HepG2 (cell line): ENCODE results near the gene STIM2. TPM values are rescaled to one million over a fixed set of nuclear protein-coding genes. Genes with fewer than 3 reads are reported as not detected.

Experiments
- HNRNPK ChIP-seq: fragments of 200-400 bp; formaldehyde crosslinking; IDR thresholded peaks from 2 replicates; pipeline ENCODE4 v1.6.1; 2018; ENCODE audit warnings: low read length, low read depth, moderate library complexity, mild to moderate bottlenecking; ENCODE audit not compliant: poor library complexity, severe bottlenecking
- IRF1 ChIP-seq: sonication (generic); formaldehyde crosslinking; IDR thresholded peaks from 2 replicates; pipeline ENCODE4 v1.4.0; 2020; ENCODE audit warnings: low read depth, mild to moderate bottlenecking, missing genetic modification reagents
- KAT2B ChIP-seq: fragments of 150-350 bp; IDR thresholded peaks from 2 replicates; pipeline ENCODE4 v1.6.1; 2014; ENCODE audit warnings: low read depth, low read length, borderline replicate concordance
- SNRNP70 ChIP-seq: fragments of 200-400 bp; formaldehyde crosslinking; IDR thresholded peaks from 2 replicates; pipeline ENCODE4 v1.6.1; 2017; ENCODE audit warnings: mild to moderate bottlenecking, low read depth, low read length, moderate library complexity
- SRSF9 ChIP-seq: fragments of 200-400 bp; formaldehyde crosslinking; IDR thresholded peaks from 2 replicates; pipeline ENCODE4 v1.6.1; 2018; ENCODE audit warnings: borderline replicate concordance, mild to moderate bottlenecking, low read depth, low read length; ENCODE audit not compliant: insufficient read depth, poor library complexity, severe bottlenecking
- TERF1 ChIP-seq: sonication (generic); formaldehyde crosslinking; IDR thresholded peaks from 2 replicates; pipeline ENCODE4 v1.8.0; 2022; ENCODE audit warnings: mild to moderate bottlenecking, missing genetic modification reagents, moderate library complexity
- ZBTB3 ChIP-seq: sonication (generic); formaldehyde crosslinking; IDR thresholded peaks from 2 replicates; pipeline ENCODE4 v1.4.0; 2020; ENCODE audit warnings: low read depth, mild to moderate bottlenecking, moderate library complexity, missing genetic modification reagents, borderline replicate concordance
- ZC3H13 ChIP-seq: sonication (generic); formaldehyde crosslinking; IDR thresholded peaks from 2 replicates; pipeline ENCODE4 v1.8.1; 2023; ENCODE audit warnings: mild to moderate bottlenecking, missing genetic modification reagents, moderate library complexity
- ZFX ChIP-seq: sonication (generic); formaldehyde crosslinking; IDR thresholded peaks from 2 replicates; pipeline ENCODE4 v1.4.0; 2020; ENCODE audit warnings: mild to moderate bottlenecking, low read depth, missing genetic modification reagents, moderate library complexity
- ZNF644 ChIP-seq: IDR thresholded peaks from 2 replicates; pipeline ENCODE4 v1.6.1; 2016; ENCODE audit warnings: low read depth
- ZNF780A ChIP-seq: sonication (generic); formaldehyde crosslinking; IDR thresholded peaks from 2 replicates; pipeline ENCODE4 v1.8.0; 2022; ENCODE audit warnings: mild to moderate bottlenecking, missing genetic modification reagents, moderate library complexity
- polyA plus RNA-seq, 8 experiments: library from polyadenylated mRNA; depleted of rRNA in 3 of 8; stranded (reverse) in 7 of 8; unstranded in 1 of 8; fragments of >200 nt; fragmentation: Illumina TruSeq in 4 of 8; extraction: Trizol in 4 of 8; gene quantifications; 2 replicates each; pipeline versions ENCODE4 v1.2.1 to v1.2.3, GENCODE V29; 2011 to 2016; ENCODE audit warnings: low read depth in 4 of 8, missing spikeins in 1 of 8, mixed read lengths in 1 of 8; ENCODE audit not compliant: insufficient read depth in 1 of 8
- total RNA-seq, 5 experiments: library from RNA; depleted of rRNA; stranded (reverse); fragments of >200 nt; fragmentation: Illumina TruSeq; extraction: Trizol; gene quantifications; 2 replicates each; pipeline ENCODE4 v1.2.3, GENCODE V29; 2016; ENCODE audit warnings: low read depth in 1 of 5
- TF ChIP-seq, protein P1 (sequence below), 2 experiments: sonication (generic) in 1 of 2; formaldehyde crosslinking in 1 of 2; IDR thresholded peaks; 2 replicates each; pipeline versions ENCODE4 v1.5.1 to v1.6.1; 2011 to 2020; ENCODE audit warnings: borderline replicate concordance in 1 of 2, low read depth in 1 of 2, low read length in 1 of 2, mild to moderate bottlenecking in 1 of 2, missing genetic modification reagents in 1 of 2, moderate library complexity in 1 of 2
- TF ChIP-seq, protein P2 (sequence below): sonication (generic); formaldehyde crosslinking; IDR thresholded peaks from 2 replicates; pipeline ENCODE4 v1.4.0; 2020; ENCODE audit warnings: missing genetic modification reagents
- TF ChIP-seq, protein P3 (sequence below): IDR thresholded peaks from 2 replicates; pipeline ENCODE4 v1.6.1; 2016; ENCODE audit warnings: low read depth
- TF ChIP-seq, protein P4 (sequence below): sonication (generic); formaldehyde crosslinking; IDR thresholded peaks from 2 replicates; pipeline ENCODE4 v1.9.0; 2022; ENCODE audit warnings: missing genetic modification reagents, mild to moderate bottlenecking, borderline replicate concordance

Gene STIM2
- total and polyA plus RNA-seq, 2 of the 13 experiments (the other 11 are each of a cell fraction or from before 2014, with no cell fraction given) = 19.3 to 19.4 TPM

GRCh38 chr4:26821677-26822503 lies 38.8 kb upstream of the STIM2 start (continued):
- TF ChIP-seq TERF1 (CRISPR knock-in tag) (no peak), ZC3H13 (CRISPR knock-in tag) (no peak), HNRNPK (no peak), ZBTB3 (CRISPR knock-in tag) (no peak), KAT2B (no peak), ZNF780A (no peak), ZNF644 (CRISPR knock-in tag) (peak; percentile 84), SNRNP70 (no peak), SRSF9 (no peak), ZFX (peak; percentile 85), IRF1 (CRISPR knock-in tag) (no peak)
- TF ChIP-seq, protein P1, sequence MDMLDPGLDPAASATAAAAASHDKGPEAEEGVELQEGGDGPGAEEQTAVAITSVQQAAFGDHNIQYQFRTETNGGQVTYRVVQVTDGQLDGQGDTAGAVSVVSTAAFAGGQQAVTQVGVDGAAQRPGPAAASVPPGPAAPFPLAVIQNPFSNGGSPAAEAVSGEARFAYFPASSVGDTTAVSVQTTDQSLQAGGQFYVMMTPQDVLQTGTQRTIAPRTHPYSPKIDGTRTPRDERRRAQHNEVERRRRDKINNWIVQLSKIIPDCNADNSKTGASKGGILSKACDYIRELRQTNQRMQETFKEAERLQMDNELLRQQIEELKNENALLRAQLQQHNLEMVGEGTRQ (IDR thresholded peaks at IDR 0.05; ENCODE audit: low read depth, low read length) = no peak
- TF ChIP-seq, protein P1 (CRISPR knock-in tag; IDR thresholded peaks at IDR 0.05; ENCODE audit: borderline replicate concordance) = no peak
- TF ChIP-seq, protein P2, sequence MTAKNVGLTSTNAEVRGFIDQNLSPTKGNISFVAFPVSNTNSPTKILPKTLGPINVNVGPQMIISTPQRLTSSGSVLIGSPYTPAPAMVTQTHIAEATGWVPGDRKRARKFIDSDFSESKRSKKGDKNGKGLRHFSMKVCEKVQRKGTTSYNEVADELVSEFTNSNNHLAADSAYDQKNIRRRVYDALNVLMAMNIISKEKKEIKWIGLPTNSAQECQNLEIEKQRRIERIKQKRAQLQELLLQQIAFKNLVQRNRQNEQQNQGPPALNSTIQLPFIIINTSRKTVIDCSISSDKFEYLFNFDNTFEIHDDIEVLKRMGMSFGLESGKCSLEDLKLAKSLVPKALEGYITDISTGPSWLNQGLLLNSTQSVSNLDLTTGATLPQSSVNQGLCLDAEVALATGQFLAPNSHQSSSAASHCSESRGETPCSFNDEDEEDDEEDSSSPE (CRISPR knock-in tag) = no peak
- TF ChIP-seq, protein P3, sequence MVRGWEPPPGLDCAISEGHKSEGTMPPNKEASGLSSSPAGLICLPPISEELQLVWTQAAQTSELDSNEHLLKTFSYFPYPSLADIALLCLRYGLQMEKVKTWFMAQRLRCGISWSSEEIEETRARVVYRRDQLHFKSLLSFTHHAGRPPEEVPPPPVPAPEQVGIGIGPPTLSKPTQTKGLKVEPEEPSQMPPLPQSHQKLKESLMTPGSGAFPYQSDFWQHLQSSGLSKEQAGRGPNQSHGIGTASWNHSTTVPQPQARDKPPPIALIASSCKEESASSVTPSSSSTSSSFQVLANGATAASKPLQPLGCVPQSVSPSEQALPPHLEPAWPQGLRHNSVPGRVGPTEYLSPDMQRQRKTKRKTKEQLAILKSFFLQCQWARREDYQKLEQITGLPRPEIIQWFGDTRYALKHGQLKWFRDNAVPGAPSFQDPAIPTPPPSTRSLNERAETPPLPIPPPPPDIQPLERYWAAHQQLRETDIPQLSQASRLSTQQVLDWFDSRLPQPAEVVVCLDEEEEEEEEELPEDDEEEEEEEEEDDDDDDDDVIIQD (CRISPR knock-in tag) = peak; percentile 55; the same call in 1 of the 2 replicates
- TF ChIP-seq, protein P4, sequence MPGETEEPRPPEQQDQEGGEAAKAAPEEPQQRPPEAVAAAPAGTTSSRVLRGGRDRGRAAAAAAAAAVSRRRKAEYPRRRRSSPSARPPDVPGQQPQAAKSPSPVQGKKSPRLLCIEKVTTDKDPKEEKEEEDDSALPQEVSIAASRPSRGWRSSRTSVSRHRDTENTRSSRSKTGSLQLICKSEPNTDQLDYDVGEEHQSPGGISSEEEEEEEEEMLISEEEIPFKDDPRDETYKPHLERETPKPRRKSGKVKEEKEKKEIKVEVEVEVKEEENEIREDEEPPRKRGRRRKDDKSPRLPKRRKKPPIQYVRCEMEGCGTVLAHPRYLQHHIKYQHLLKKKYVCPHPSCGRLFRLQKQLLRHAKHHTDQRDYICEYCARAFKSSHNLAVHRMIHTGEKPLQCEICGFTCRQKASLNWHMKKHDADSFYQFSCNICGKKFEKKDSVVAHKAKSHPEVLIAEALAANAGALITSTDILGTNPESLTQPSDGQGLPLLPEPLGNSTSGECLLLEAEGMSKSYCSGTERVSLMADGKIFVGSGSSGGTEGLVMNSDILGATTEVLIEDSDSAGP (CRISPR knock-in tag) = peak; percentile 59; the same call in 1 of the 2 replicates
